Measurements from ENCODE around the gene RDH8. TPM values are rescaled to one million over a fixed set of nuclear protein-coding genes. Genes with fewer than 3 reads are reported as not detected.

RDH8 gene
- total and polyA plus RNA-seq, 2 donors (not counting 3 experiments of a cell fraction or from before 2014, with no cell fraction given): not detected

DNA sequence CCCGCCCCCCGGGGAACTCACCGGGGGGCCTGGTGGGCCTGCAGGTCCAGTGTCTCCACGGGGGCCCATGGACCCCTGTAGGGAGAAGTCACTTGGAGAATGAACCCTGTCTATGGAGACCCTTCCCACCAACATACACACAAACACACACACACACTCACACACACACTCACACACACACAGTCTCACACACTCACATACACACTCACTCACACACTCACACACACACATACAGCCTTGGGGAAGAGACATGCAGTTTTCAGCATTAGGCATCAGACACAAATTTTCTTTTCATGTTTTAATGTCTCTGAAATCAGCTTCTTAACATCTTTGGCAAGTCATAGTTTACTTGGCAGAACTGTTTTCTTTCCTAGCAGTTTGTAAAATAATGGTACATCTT is 46.0 kb upstream of the RDH8 start:
- ChIA-PET CTCF (no interaction called here), POLR2A (no interaction called here)
- no peak overlapping the region for H3K4me3 ChIP-seq (replicated peaks in 1 of 3; ENCODE audit: insufficient read depth in 1 of 3, low read depth in 1 of 3, low read length in 3 of 3)
- H2AFZ ChIP-seq (ENCODE audit: low read depth, low read length): no peak overlapping the region
- peaks cover 6 to 8% of the 10 kb centered on the region in 2 experiments for H3K27me3 ChIP-seq (ENCODE audit: control insufficient read depth in 2 of 2, insufficient read depth in 2 of 2, low read length in 2 of 2)
- H3K9me3 ChIP-seq (replicated peaks; ENCODE audit: control insufficient read depth, insufficient read depth, low read length): no peaks in the 10 kb centered on the region
- dilution Hi-C loops (cut with MboI; ENCODE audit: extremely low pct_ligation_motif_present, low sequenced_read_pairs): no loop called here
- no peak for DNase-seq (ENCODE audit: low read depth, low spot score)
- H3K4me2 ChIP-seq (ENCODE audit: insufficient read depth, low read length): no peak overlapping the region
- no peaks in the 10 kb centered on the region for H3K36me3 ChIP-seq (ENCODE audit: control insufficient read depth in 2 of 2, extremely low read depth in 1 of 2, insufficient read depth in 2 of 2, low read length in 2 of 2)
- H3K27ac ChIP-seq (ENCODE audit: insufficient read depth, low read depth, low read length): no peak overlapping the region
- H3K4me1 ChIP-seq (ENCODE audit: control insufficient read depth, extremely low read depth, insufficient read depth, low read length): no peaks in the 10 kb centered on the region
- intact Hi-C loops (cut with micrococcal nuclease): no loop called here
- H3K79me2 ChIP-seq (ENCODE audit: control insufficient read depth, insufficient read depth, low read length): no peaks in the 10 kb centered on the region
- H3K9ac ChIP-seq (replicated peaks; ENCODE audit: extremely low read depth, insufficient read depth, low read length): no peak overlapping the region
- no peaks in the 10 kb centered on the region for H4K20me1 ChIP-seq (replicated peaks; ENCODE audit: control insufficient read depth, extremely low read depth, insufficient read depth, low read length)
- TF ChIP-seq FOS (IDR thresholded peaks at IDR 0.05; ENCODE audit: borderline replicate concordance, insufficient read depth, low read length) (no peak), MYC (IDR thresholded peaks at IDR 0.05; ENCODE audit: low read depth, low read length) (no peak), JUN (IDR thresholded peaks at IDR 0.05; ENCODE audit: borderline replicate concordance, insufficient read depth, insufficient read length, low read depth) (no peak), POLR2AphosphoS5 (IDR thresholded peaks at IDR 0.05; ENCODE audit: insufficient read depth, low read depth, low read length) (no peak), EZH2 (IDR thresholded peaks at IDR 0.05; ENCODE audit: borderline replicate concordance, low read depth, low read length, severe bottlenecking) (no peak), GATA2 (IDR thresholded peaks at IDR 0.05; ENCODE audit: insufficient read depth, insufficient read length, low read depth, low read length) (no peak), POLR2A (IDR thresholded peaks at IDR 0.05; ENCODE audit: low read depth, low read length) (no peak)
- TF ChIP-seq, protein P1, sequence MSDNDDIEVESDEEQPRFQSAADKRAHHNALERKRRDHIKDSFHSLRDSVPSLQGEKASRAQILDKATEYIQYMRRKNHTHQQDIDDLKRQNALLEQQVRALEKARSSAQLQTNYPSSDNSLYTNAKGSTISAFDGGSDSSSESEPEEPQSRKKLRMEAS (IDR thresholded peaks at IDR 0.05; ENCODE audit: insufficient read depth, insufficient read length): no peak
- TF ChIP-seq, protein P2, sequence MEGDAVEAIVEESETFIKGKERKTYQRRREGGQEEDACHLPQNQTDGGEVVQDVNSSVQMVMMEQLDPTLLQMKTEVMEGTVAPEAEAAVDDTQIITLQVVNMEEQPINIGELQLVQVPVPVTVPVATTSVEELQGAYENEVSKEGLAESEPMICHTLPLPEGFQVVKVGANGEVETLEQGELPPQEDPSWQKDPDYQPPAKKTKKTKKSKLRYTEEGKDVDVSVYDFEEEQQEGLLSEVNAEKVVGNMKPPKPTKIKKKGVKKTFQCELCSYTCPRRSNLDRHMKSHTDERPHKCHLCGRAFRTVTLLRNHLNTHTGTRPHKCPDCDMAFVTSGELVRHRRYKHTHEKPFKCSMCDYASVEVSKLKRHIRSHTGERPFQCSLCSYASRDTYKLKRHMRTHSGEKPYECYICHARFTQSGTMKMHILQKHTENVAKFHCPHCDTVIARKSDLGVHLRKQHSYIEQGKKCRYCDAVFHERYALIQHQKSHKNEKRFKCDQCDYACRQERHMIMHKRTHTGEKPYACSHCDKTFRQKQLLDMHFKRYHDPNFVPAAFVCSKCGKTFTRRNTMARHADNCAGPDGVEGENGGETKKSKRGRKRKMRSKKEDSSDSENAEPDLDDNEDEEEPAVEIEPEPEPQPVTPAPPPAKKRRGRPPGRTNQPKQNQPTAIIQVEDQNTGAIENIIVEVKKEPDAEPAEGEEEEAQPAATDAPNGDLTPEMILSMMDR (IDR thresholded peaks at IDR 0.05; ENCODE audit: extremely low read depth in 1 of 2, insufficient read depth in 1 of 2, low read depth in 1 of 2, low read length in 2 of 2): no peak
- no peaks in the 10 kb centered on the region for H3K9me1 ChIP-seq (replicated peaks; ENCODE audit: control insufficient read depth, extremely low read depth, insufficient read depth, low read length)
- BruUV-seq (replicated peaks): no TSS peak
- FAIRE-seq: no peak

Measured in endothelial cell of umbilical vein (primary cell).